Left ventricle myocardium inferior (tissue), 1 donor: ENCODE data around the gene LOC101059915.
A peak's percentile ranks its signal among the peaks of the same experiment; 100 is the strongest.

Experiments used
- DNase-seq: peaks from one replicate; pipeline ENCODE4 v3.0.0-alpha.2; 2020
- H3K27ac ChIP-seq: fragments of 200-600 bp; replicated peaks from 2 replicates; pipeline ENCODE4 v1.8.0; 2021
- H3K27me3 ChIP-seq: fragments of 200-600 bp; 2 replicates; pipeline ENCODE4 v1.8.0; 2021; ENCODE audit warnings: low read depth
- H3K36me3 ChIP-seq: fragments of 200-600 bp; 2 replicates; pipeline ENCODE4 v1.8.0; 2021
- H3K4me1 ChIP-seq: fragments of 200-600 bp; 2 replicates; pipeline ENCODE4 v1.8.0; 2021
- H3K4me3 ChIP-seq: fragments of 200-600 bp; 2 replicates; pipeline ENCODE4 v1.8.0; 2021; ENCODE audit warnings: mild to moderate bottlenecking, moderate library complexity
- H3K9me3 ChIP-seq: fragments of 200-600 bp; replicated peaks from 2 replicates; pipeline ENCODE4 v1.8.0; 2021
- CTCF ChIP-seq: fragments of 200-600 bp; IDR thresholded peaks from 2 replicates; pipeline ENCODE4 v1.8.0; 2021; ENCODE audit warnings: antibody characterized with exemption, mild to moderate bottlenecking, borderline replicate concordance
- intact Hi-C: fragments of 100-400 bp; cut with micrococcal nuclease; formaldehyde crosslinking; loops from one replicate; pipeline ENCODE4 v1.11.0; 2022
- donor health status: DM: no; HTN: yes; CAD: no; lungs with severe emphysema.

The LOC101059915 gene

GRCh38 chrX:71619986-71620385 lies 47.4 kb upstream of the LOC101059915 start:
- H3K36me3 ChIP-seq, result no peaks in the 10 kb centered on the region
- no peak for DNase-seq
- H3K27ac ChIP-seq, result no peak overlapping the region
- peaks cover 18% of the 10 kb centered on the region for H3K4me1 ChIP-seq
- TF ChIP-seq CTCF, result no peak
- H3K9me3 ChIP-seq, result no peaks in the 10 kb centered on the region
- intact Hi-C loops, result no loop called here
- no peaks in the 10 kb centered on the region for H3K27me3 ChIP-seq
- H3K4me3 ChIP-seq, result no peak overlapping the region

GRCh38 chrX:71621603-71622002 lies 45.7 kb upstream of the LOC101059915 start:
- no peak for DNase-seq
- peaks cover 18% of the 10 kb centered on the region for H3K4me1 ChIP-seq
- no peaks in the 10 kb centered on the region for H3K27me3 ChIP-seq
- H3K36me3 ChIP-seq, result no peaks in the 10 kb centered on the region
- no peak overlapping the region for H3K4me3 ChIP-seq
- intact Hi-C loops, result no loop called here
- peak overlapping the region; percentile 81 for H3K27ac ChIP-seq
- no peak for TF ChIP-seq CTCF
- no peaks in the 10 kb centered on the region for H3K9me3 ChIP-seq

GRCh38 chrX:71622032-71622575 lies 45.2 kb upstream of the LOC101059915 start:
- no peak for DNase-seq
- Histone ChIP-seq H3K9me3 (no peaks in the 10 kb centered on the region), H3K27ac (peak overlapping the region; percentile 81), H3K27me3 (no peaks in the 10 kb centered on the region), H3K36me3 (no peaks in the 10 kb centered on the region), H3K4me1 (peaks cover 18% of the 10 kb centered on the region), H3K4me3 (no peak overlapping the region)
- intact Hi-C loops, result no loop called here
- TF ChIP-seq CTCF, result no peak

GRCh38 chrX:71622576-71623450 lies 44.5 kb upstream of the LOC101059915 start:
- no peak overlapping the region for H3K4me3 ChIP-seq
- H3K27ac ChIP-seq, result peak overlapping the region; percentile 81
- peaks cover 18% of the 10 kb centered on the region for H3K4me1 ChIP-seq
- peak; percentile 46 for TF ChIP-seq CTCF
- H3K36me3 ChIP-seq, result no peaks in the 10 kb centered on the region
- H3K27me3 ChIP-seq, result no peaks in the 10 kb centered on the region
- no peaks in the 10 kb centered on the region for H3K9me3 ChIP-seq
- intact Hi-C loops, result no loop called here
- DNase-seq, result peak; percentile 77

- Histone ChIP-seq H3K36me3 (no peaks in the 10 kb centered on the region), H3K27ac (no peak overlapping the region), H3K4me1 (peaks cover 18% of the 10 kb centered on the region), H3K9me3 (no peaks in the 10 kb centered on the region), H3K27me3 (no peaks in the 10 kb centered on the region), H3K4me3 (no peak overlapping the region)
- TF ChIP-seq CTCF, result no peak
- DNase-seq, result no peak
- intact Hi-C loops, result no loop called here
Measured at GRCh38 chrX:71623714-71624113, 43.6 kb upstream of the LOC101059915 start.
